HEK293T (cell line): ENCODE data around the gene SMIM29.
"Not testable (repeated sequence)": the region's sequence is repeated elsewhere in the genome, so short reads cannot be mapped to it uniquely, and the experiment has no call there.

Experiments
- CTCF ChIA-PET: fragments of 350-600 bp; formaldehyde crosslinking; extraction: SDS; loops from one replicate; lab custom pipeline; 2021; ENCODE audit warnings: antibody characterized with exemption, inconsistent platforms; lab: Yijun Ruan, JAX
- POLR2A ChIA-PET: fragments of 350-600 bp; formaldehyde crosslinking; extraction: SDS; loops from one replicate; lab custom pipeline; 2020; ENCODE audit warnings: antibody characterized with exemption, inconsistent platforms; lab: Yijun Ruan, JAX
- DNase-seq: peaks from one replicate; pipeline ENCODE4 v3.0.0; 2012; ENCODE audit warnings: mixed read lengths; ENCODE audit errors: extremely low spot score
- ARNT ChIP-seq: fragments of 450-650 bp; IDR thresholded peaks from 2 replicates; pipeline ENCODE4 v1.6.1; 2017; ENCODE audit warnings: mild to moderate bottlenecking
- BHLHE40 ChIP-seq: fragments of 450-650 bp; IDR thresholded peaks from 2 replicates; pipeline ENCODE4 v1.6.1; 2016; ENCODE audit warnings: mild to moderate bottlenecking, moderate library complexity, borderline replicate concordance
- CTBP1 ChIP-seq: fragments of 450-650 bp; IDR thresholded peaks from 2 replicates; pipeline ENCODE4 v1.6.1; 2016; ENCODE audit warnings: borderline replicate concordance
- ELF4 ChIP-seq: fragments of 450-650 bp; IDR thresholded peaks from 2 replicates; pipeline ENCODE4 v1.6.1; 2017; ENCODE audit warnings: antibody characterized with exemption
- FOXA1 ChIP-seq: fragments of 450-650 bp; IDR thresholded peaks from 2 replicates; pipeline ENCODE4 v1.6.1; 2016; ENCODE audit warnings: mild to moderate bottlenecking
- FOXK2 ChIP-seq: fragments of 450-650 bp; IDR thresholded peaks from 2 replicates; pipeline ENCODE4 v1.6.1; 2016; ENCODE audit warnings: mild to moderate bottlenecking
- FOXM1 ChIP-seq: fragments of 450-650 bp; IDR thresholded peaks from 2 replicates; pipeline ENCODE4 v1.6.1; 2017; ENCODE audit warnings: mild to moderate bottlenecking, borderline replicate concordance
- HDGF ChIP-seq: fragments of 450-650 bp; IDR thresholded peaks from 2 replicates; pipeline ENCODE4 v1.6.1; 2017; ENCODE audit warnings: antibody characterized with exemption, borderline replicate concordance
- L3MBTL2 ChIP-seq: fragments of 450-650 bp; conservative IDR thresholded peaks from 2 replicates; pipeline ENCODE4 v1.6.1; 2016; ENCODE audit warnings: mild to moderate bottlenecking
- LEF1 ChIP-seq: fragments of 450-650 bp; IDR thresholded peaks from 2 replicates; pipeline ENCODE4 v1.6.1; 2017; ENCODE audit warnings: mild to moderate bottlenecking, borderline replicate concordance
- NFRKB ChIP-seq: fragments of 450-650 bp; IDR thresholded peaks from 2 replicates; pipeline ENCODE4 v1.6.1; 2016; ENCODE audit warnings: mild to moderate bottlenecking, moderate library complexity
- SP1 ChIP-seq: fragments of 450-650 bp; IDR thresholded peaks from 2 replicates; pipeline ENCODE4 v1.6.1; 2017
- SUZ12 ChIP-seq: fragments of 450-650 bp; IDR thresholded peaks from 2 replicates; pipeline ENCODE4 v1.6.1; 2016; ENCODE audit warnings: mild to moderate bottlenecking
- TARDBP ChIP-seq: fragments of 450-650 bp; IDR thresholded peaks from 2 replicates; pipeline ENCODE4 v1.6.1; 2016
- ZNF384 ChIP-seq: fragments of 450-650 bp; IDR thresholded peaks from 2 replicates; pipeline ENCODE4 v1.6.1; 2016
- TF ChIP-seq, protein P1 (sequence below): fragments of 450-650 bp; IDR thresholded peaks from 2 replicates; pipeline ENCODE4 v1.6.1; 2016

SMIM29 gene

DNA sequence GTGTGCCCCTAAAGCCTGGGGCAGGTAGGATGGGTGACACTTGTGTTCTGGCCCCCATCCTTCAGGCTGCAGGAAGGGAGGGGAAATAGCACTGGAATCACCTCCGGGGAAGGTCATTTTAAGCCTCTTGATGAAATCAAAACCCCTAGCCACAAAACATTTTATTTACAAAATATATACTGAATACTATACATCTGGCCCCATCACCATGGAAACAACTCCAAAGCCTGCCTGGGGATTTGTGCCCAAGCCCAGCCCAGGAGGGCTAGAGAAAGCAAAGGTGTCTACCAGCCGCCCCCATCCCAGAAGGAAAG is 2.6 kb downstream of the SMIM29 start:
- peak; percentile 2 for DNase-seq
- CTCF ChIA-PET: interaction anchor here (1.1 to 2.6 kb wide), 2 partner anchors 83 to 169 kb away, joined by 3 to 13 read pairs; no protein-coding TSS in a partner anchor
- POLR2A ChIA-PET: no interaction called here
- no peak for TF ChIP-seq ZNF384
- TF ChIP-seq BHLHE40: no peak
- no peak for TF ChIP-seq HDGF
- TF ChIP-seq SP1: no peak
- TF ChIP-seq TARDBP: no peak
- TF ChIP-seq, protein P1, sequence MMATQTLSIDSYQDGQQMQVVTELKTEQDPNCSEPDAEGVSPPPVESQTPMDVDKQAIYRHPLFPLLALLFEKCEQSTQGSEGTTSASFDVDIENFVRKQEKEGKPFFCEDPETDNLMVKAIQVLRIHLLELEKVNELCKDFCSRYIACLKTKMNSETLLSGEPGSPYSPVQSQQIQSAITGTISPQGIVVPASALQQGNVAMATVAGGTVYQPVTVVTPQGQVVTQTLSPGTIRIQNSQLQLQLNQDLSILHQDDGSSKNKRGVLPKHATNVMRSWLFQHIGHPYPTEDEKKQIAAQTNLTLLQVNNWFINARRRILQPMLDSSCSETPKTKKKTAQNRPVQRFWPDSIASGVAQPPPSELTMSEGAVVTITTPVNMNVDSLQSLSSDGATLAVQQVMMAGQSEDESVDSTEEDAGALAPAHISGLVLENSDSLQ: no peak
- TF ChIP-seq CTBP1: no peak
- no peak for TF ChIP-seq NFRKB
- TF ChIP-seq FOXM1: no peak
- TF ChIP-seq FOXK2: no peak
- no peak for TF ChIP-seq SUZ12
- TF ChIP-seq ELF4: no peak
- TF ChIP-seq L3MBTL2: no peak
- no peak for TF ChIP-seq ARNT
- no peak for TF ChIP-seq LEF1
- no peak for TF ChIP-seq FOXA1

DNA sequence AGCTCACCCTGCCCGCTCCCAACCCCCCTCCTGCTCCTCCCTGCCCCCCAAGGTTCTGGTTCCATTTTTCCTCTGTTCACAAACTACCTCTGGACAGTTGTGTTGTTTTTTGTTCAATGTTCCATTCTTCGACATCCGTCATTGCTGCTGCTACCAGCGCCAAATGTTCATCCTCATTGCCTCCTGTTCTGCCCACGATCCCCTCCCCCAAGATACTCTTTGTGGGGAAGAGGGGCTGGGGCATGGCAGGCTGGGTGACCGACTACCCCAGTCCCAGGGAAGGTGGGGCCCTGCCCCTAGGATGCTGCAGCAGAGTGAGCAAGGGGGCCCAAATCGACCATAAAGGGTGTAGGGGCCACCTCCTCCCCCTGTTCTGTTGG is 3.1 kb downstream of the SMIM29 start:
- POLR2A ChIA-PET, DNase-seq: not testable (repeated sequence)
- CTCF ChIA-PET: interaction anchor here (1.1 to 2.6 kb wide), 2 partner anchors 83 to 169 kb away, joined by 3 to 13 read pairs; no protein-coding TSS in a partner anchor

DNA sequence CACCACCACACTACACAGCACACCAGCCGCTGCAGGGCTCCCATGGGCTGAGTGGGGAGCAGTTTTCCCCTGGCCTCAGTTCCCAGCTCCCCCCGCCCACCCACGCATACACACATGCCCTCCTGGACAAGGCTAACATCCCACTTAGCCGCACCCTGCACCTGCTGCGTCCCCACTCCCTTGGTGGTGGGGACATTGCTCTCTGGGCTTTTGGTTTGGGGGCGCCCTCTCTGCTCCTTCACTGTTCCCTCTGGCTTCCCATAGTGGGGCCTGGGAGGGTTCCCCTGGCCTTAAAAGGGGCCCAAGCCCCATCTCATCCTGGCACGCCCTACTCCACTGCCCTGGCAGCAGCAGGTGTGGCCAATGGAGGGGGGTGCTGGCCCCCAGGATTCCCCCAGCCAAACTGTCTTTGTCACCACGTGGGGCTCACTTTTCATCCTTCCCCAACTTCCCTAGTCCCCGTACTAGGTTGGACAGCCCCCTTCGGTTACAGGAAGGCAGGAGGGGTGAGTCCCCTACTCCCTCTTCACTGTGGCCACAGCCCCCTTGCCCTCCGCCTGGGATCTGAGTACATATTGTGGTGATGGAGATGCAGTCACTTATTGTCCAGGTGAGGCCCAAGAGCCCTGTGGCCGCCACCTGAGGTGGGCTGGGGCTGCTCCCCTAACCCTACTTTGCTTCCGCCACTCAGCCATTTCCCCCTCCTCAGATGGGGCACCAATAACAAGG is 3.6 kb downstream of the SMIM29 start:
- POLR2A ChIA-PET, DNase-seq: not testable (repeated sequence)
- CTCF ChIA-PET: interaction anchor here (1.1 kb wide), 1 partner anchor 82 kb away, joined by 3 read pairs; no protein-coding TSS in a partner anchor

DNA sequence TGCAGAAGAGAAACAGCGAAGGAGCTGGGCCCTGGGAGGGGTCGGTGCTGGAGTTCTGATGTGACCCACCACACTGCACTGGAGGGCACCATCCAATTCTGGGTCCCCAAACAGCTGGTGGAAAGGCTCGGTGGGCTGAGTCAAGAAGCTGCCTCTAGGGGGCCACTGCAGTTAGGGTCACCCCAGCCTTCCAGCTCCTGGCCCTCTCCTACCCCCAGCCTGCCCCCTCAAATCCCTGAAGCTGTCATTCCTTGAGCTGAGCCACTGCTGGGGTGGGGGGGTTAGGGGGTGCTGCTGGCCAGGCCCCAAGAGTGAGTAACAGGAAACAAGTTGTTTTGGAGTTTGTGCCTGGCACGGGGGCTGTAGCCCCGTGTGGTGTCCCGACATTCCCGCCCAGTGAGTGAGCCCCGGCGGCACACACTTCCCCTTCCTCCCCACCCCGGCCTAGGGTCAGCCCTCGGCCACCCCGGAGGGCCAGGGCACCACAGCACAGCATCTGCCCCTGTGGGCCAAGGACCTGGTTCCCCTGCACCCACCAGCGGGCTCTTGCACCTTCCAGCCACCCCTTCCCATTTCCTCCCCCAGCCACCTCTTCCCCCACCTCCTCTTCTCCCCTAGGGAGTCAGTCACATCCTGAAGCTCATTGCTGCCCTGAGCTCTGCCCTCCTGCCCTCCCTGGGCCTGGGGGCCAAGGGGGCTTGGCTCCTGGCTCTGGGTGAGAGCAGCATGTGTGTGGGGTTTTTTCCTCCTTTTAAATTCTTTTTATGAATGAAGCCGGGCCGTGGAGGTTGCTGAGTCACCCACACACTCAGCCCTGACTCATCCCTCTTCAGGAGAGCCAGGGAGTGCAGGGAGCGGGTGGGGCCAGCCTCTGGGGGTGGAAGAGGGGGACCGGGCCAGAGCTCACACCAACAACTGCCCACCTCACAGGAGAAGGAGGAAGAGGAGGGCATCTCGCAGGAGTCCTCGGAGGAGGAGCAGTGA is 4.6 kb downstream of the SMIM29 start:
- POLR2A ChIA-PET: interaction anchor here (1.0 to 1.4 kb wide), 2 partner anchors 20 to 513 kb away, joined by 4 read pairs; partner anchors contain the start of gene SNRPC
- peak; percentile 13 for DNase-seq
- CTCF ChIA-PET: interaction anchor here (1.1 kb wide), 1 partner anchor 146 kb away, joined by 4 read pairs; no protein-coding TSS in a partner anchor
- TF ChIP-seq SP1 (no peak), FOXK2 (no peak), SUZ12 (no peak), HDGF (no peak), FOXM1 (no peak), CTBP1 (no peak), ELF4 (no peak), L3MBTL2 (no peak), NFRKB (no peak), FOXA1 (no peak), LEF1 (no peak), BHLHE40 (no peak)
- TF ChIP-seq, protein P1: no peak

DNA sequence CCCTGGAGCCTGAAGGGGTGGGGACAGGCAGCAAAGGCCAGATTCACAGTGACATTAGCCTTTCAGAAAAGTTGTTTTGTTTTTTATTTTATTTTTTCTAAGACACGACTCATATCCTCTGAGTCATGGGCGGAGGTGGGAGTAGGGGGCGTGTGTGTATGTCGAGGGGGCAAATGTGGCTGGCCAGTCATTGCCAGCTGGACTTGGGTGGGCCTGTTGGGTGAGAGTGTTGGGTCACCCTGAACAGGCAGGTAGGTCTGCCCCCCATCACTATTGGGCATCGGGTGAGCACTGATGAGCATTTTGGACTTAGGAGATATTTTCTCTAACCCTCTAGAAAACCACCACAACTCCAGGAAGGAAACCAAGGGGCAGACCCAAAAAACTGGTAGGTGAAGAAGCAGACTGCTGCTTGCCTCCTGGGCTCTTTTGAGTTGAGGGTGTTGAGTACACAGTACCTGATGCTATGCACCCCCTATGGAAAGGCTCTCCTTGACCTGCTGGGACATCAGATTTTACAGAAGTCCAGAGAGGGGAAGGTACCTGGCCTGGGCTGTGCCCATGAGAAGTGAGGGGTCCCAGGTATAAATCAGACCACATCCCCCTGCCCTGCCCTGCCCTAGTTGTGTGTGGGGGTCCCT is 5.6 kb downstream of the SMIM29 start:
- ChIA-PET CTCF (interaction anchor here (1.1 kb wide), 1 partner anchor 147 kb away, joined by 4 read pairs; no protein-coding TSS in a partner anchor), POLR2A (interaction anchor here (1.0 to 1.4 kb wide), 2 partner anchors 19 to 514 kb away, joined by 4 read pairs; partner anchors contain the start of gene SNRPC)
- DNase-seq: peak; percentile 0
- TF ChIP-seq L3MBTL2 (no peak), ELF4 (no peak), BHLHE40 (no peak), LEF1 (no peak), SUZ12 (no peak), ZNF384 (no peak), SP1 (no peak), NFRKB (no peak), FOXK2 (no peak), HDGF (no peak)
